GM12872 (cell line): ENCODE data around the gene CCDC3.

Source experiments
- TF ChIP-seq, protein P1 (sequence below): IDR thresholded peaks from 3 replicates; pipeline ENCODE4 v1.5.1; 2011; ENCODE audit warnings: low read depth, mild to moderate bottlenecking, low read length, moderate library complexity; ENCODE audit not compliant: insufficient read depth

Gene CCDC3

GRCh38 chr10:12938271-12938670, 63.2 kb downstream of the CCDC3 start:
- TF ChIP-seq, protein P1, sequence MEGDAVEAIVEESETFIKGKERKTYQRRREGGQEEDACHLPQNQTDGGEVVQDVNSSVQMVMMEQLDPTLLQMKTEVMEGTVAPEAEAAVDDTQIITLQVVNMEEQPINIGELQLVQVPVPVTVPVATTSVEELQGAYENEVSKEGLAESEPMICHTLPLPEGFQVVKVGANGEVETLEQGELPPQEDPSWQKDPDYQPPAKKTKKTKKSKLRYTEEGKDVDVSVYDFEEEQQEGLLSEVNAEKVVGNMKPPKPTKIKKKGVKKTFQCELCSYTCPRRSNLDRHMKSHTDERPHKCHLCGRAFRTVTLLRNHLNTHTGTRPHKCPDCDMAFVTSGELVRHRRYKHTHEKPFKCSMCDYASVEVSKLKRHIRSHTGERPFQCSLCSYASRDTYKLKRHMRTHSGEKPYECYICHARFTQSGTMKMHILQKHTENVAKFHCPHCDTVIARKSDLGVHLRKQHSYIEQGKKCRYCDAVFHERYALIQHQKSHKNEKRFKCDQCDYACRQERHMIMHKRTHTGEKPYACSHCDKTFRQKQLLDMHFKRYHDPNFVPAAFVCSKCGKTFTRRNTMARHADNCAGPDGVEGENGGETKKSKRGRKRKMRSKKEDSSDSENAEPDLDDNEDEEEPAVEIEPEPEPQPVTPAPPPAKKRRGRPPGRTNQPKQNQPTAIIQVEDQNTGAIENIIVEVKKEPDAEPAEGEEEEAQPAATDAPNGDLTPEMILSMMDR, result no peak

DNA sequence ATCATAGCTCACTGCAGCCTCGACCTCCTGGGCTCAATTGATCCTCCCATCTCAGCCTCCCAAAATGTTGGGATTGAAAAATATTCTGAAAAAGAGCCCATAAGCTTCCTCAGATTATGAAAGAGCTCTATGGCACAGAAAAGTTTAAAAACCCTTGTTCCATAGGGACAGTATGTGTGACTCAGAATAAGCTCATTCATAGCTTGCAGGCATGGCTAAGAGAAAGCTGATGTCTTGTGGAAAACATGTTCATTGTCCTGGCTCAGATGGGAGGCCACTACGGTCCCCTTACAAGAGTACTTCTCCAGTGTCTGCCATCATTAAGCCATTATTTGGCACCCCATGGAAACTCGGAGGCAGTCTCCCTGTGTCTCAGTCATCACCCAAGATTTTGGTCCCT, 64.0 kb downstream of the CCDC3 start:
- TF ChIP-seq, protein P1, result no peak

DNA sequence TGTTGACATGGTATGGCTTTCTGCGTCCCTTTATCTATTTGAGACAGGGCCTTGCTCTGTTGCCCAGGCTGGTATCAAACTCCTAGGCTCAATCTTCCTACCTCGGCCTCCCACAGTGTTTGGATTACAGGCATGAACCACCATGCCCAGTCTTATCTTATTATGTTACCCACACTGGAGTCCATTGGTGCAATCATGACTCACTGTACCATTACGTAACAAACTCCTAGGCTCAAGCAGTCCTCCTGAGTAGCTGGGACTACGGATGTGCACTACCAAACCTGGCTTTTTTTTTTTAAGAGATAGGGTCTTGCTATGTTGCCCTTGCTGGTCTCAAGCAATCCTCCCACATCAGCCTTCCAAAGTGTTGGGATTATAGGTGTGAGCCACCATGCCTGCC, 66.7 kb downstream of the CCDC3 start:
- TF ChIP-seq, protein P1, result no peak

DNA sequence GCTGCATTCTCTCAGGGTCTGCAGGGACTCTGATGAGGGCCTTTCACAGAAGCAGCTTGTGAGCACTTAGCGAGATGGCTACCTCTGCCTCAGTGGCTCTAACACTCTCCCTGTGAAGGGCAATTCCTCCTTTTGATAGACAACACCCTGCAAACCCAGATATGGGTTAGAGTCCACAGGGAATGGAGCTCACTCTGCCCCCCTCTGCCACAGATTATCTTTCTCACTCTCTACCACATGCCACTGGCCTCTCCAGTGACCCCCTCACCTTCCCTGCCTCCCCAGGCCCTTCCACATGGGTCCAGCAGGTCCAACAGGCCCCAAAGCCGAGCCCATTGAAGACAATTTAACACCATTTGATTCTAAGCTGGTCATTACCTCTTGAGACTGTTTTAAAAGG, 72.1 kb downstream of the CCDC3 start:
- TF ChIP-seq, protein P1, result no peak

GRCh38 chr10:12928571-12928970, 72.9 kb downstream of the CCDC3 start:
- TF ChIP-seq, protein P1, result no peak

DNA sequence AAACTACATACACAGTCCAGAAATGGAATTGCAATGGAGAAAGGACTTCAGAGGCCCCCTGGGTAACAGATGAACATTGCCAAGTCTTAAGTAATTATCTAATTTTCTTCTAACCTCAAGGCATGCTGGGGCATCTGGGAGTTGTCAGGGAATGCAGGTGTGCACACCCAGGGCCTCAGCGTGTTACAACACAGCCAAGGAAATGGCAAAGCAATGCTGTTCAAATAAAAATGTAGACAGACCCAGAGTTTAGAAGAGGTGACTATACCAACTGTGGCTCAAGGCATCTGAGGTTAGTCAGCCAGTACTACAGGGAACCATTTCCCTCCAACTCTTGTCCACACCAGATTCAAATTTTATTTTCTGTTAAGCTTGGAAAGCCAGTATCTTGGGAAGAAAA, 73.6 kb downstream of the CCDC3 start:
- TF ChIP-seq, protein P1, result no peak

DNA sequence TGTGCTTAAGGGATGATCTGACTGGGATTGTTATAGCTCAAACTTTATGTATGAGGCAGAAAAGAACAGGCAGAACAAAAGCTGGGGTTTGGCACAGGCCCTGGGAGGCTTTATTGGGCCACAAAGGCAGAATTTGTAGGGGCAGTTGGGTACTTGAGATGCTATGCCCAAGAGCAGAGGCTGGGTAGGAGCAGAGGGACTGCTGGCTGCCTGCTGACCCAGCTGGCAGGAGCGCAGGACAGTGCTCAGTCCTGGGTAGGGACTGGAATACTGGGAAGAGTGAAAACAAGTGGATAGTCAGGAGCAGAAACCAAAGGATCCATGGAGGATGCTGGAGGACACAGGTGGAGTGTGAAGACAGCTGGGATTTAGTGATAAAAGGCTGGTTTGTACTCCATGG, 75.7 kb downstream of the CCDC3 start:
- TF ChIP-seq, protein P1, result no peak

DNA sequence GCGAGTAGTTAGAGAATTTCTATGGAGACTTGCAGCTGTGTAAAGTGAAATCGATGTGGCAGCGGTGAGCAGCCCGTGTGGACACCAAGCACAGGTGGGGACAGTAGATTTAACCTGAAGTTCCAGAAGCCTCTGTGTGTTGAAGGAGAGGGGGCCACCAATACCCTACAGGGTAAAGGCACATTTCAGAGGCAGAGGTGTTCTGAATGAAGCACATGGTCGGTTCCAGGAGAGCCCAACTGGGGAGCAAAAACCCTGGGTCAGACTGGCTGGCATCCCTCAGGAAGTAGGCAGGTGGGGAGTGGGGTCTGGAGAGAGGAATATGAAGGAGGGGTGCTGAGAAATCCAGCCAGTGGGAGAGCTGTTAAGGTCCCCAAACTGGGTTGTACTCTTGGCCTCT, 76.6 kb downstream of the CCDC3 start:
- TF ChIP-seq, protein P1, result no peak
